HL-60 (cell line): ENCODE data around the gene ARHGAP25.

ENCODE experiments used
- DNase-seq, 2 experiments: peaks; one replicate each; pipeline ENCODE4 v3.0.0-alpha.2; 2010 to 2020; ENCODE audit warnings: low read depth in 1 of 2, low spot score in 1 of 2
- H3K27ac ChIP-seq: fragments of 250-450 bp; sonication (Bioruptor Pico); replicated peaks from 2 replicates; pipeline ENCODE4 v1.5.1; 2020; ENCODE audit warnings: mild to moderate bottlenecking, moderate library complexity
- H3K27me3 ChIP-seq: fragments of 250-450 bp; sonication (Bioruptor Pico); 2 replicates; pipeline ENCODE4 v1.5.1; 2021; ENCODE audit warnings: mild to moderate bottlenecking, moderate library complexity; ENCODE audit not compliant: insufficient read depth, poor library complexity, severe bottlenecking
- H3K4me3 ChIP-seq: replicated peaks from 2 replicates; pipeline ENCODE4 v1.5.1; 2011; ENCODE audit warnings: mild to moderate bottlenecking, control low read depth, low read length; ENCODE audit not compliant: insufficient read depth
- GABPA ChIP-seq: IDR thresholded peaks from 2 replicates; pipeline ENCODE4 v1.6.1; 2012; ENCODE audit warnings: low read depth
- POLR2AphosphoS5 ChIP-seq: IDR thresholded peaks from 2 replicates; pipeline ENCODE4 v1.6.1; 2012; ENCODE audit warnings: low read depth
- REST ChIP-seq: IDR thresholded peaks from 2 replicates; pipeline ENCODE4 v1.6.1; 2012; ENCODE audit warnings: low read depth; ENCODE audit not compliant: insufficient replicate concordance
- SPI1 ChIP-seq: IDR thresholded peaks from 2 replicates; pipeline ENCODE4 v1.6.1; 2012; ENCODE audit warnings: low read depth, mild to moderate bottlenecking, borderline replicate concordance
- TF ChIP-seq, protein P1 (sequence below): IDR thresholded peaks from one replicate; pipeline ENCODE4 v1.5.1; 2011; ENCODE audit warnings: low read length, control low read depth, inconsistent platforms; ENCODE audit not compliant: insufficient read depth

The ARHGAP25 gene

GRCh38 chr2:68839260-68839833 is 104.7 kb downstream of the ARHGAP25 start:
- Histone ChIP-seq H3K4me3 (no peak overlapping the region), H3K27ac (no peak overlapping the region), H3K27me3 (no peaks in the 10 kb centered on the region)
- peak in 1 of 2 experiments; percentile 66 for DNase-seq
- no peak for TF ChIP-seq SPI1
- TF ChIP-seq, protein P1, sequence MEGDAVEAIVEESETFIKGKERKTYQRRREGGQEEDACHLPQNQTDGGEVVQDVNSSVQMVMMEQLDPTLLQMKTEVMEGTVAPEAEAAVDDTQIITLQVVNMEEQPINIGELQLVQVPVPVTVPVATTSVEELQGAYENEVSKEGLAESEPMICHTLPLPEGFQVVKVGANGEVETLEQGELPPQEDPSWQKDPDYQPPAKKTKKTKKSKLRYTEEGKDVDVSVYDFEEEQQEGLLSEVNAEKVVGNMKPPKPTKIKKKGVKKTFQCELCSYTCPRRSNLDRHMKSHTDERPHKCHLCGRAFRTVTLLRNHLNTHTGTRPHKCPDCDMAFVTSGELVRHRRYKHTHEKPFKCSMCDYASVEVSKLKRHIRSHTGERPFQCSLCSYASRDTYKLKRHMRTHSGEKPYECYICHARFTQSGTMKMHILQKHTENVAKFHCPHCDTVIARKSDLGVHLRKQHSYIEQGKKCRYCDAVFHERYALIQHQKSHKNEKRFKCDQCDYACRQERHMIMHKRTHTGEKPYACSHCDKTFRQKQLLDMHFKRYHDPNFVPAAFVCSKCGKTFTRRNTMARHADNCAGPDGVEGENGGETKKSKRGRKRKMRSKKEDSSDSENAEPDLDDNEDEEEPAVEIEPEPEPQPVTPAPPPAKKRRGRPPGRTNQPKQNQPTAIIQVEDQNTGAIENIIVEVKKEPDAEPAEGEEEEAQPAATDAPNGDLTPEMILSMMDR: peak; percentile 92
- no peak for TF ChIP-seq POLR2AphosphoS5

DNA sequence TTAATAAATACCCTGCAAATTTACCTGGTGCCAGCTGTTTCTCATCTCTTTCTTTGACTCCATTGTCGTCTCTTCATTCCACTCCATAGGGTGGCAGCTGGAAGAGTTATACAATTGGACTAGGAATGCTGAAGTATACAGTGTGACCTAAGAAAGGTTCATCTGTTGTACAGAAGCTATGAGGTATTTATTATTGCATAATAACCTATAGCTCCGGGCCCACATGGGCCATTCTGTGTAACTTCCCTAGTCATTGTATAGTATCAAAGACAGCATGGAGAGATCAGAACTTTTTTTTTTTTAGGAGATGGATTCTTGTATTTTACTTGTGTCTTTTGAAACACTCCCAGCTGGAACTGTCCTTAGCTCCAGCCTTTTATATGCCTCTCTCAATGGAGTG is 110.4 kb downstream of the ARHGAP25 start:
- TF ChIP-seq, protein P1: no peak
- TF ChIP-seq POLR2AphosphoS5 (no peak), SPI1 (no peak), GABPA (no peak), REST (no peak)
- Histone ChIP-seq H3K4me3 (no peak overlapping the region), H3K27ac (no peak overlapping the region), H3K27me3 (no peaks in the 10 kb centered on the region)
- DNase-seq: no peak

DNA sequence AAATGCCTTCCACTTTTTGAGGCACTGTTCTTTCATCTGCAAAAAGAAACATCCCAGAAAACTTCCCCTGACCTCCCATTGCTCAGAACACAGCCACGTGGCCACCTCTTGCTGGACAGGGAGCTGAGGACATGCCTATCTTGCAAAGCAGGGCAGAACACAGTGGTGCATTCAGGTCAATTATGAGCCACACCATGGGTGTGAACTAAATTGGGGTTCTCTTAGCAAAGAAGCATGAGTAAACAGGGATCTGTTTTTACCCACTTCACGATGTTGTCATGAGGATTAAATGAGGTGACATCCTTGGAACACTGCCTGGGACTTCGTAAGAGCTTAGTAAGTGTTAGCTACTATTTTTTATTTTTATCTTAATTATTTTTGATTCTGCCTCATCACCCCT is 111.5 kb downstream of the ARHGAP25 start:
- TF ChIP-seq REST (no peak), POLR2AphosphoS5 (no peak), GABPA (no peak), SPI1 (no peak)
- TF ChIP-seq, protein P1: no peak

DNA sequence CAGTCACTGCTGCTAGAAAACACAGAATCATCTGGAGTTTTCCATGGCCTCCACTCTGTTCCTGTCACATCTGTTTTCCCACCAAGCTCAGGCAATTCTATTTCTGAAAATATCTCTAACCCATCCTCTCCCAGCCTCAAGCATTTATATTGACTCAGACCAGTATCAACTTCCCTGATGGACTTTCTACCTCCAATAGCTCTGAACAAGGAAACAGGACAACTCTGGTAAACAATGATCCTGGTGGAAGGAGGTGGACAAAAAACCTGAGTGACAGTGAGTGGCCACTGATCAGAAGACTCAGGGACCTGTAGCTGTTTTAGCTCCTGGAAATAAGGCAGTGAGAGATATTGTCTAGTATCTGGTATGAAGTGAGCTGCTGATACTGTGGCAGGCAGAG is 113.1 kb downstream of the ARHGAP25 start:
- Histone ChIP-seq H3K27ac (no peak overlapping the region), H3K27me3 (no peaks in the 10 kb centered on the region), H3K4me3 (no peak overlapping the region)
- no peak for DNase-seq
- TF ChIP-seq SPI1: no peak
- no peak for TF ChIP-seq GABPA
- TF ChIP-seq REST: no peak
- no peak for TF ChIP-seq POLR2AphosphoS5
- TF ChIP-seq, protein P1: no peak

More for the DNA sequence above, 111.5 kb downstream of the ARHGAP25 start:
- Histone ChIP-seq H3K27ac (no peak overlapping the region), H3K27me3 (no peaks in the 10 kb centered on the region), H3K4me3 (no peak overlapping the region)
- DNase-seq: no peak
